Thoracic aorta (tissue), 2 donors: ENCODE results near the gene SLC5A5. TPM values are rescaled to one million over a fixed set of nuclear protein-coding genes. Genes with fewer than 3 reads are reported as not detected.

Source experiments
- ATAC-seq: fragments of 150-250 bp; one replicate; pipeline ENCODE4 v1.8.0; 2017; ENCODE audit warnings: low read depth; ENCODE audit not compliant: insufficient number of reproducible peaks, low FRiP score
- DNase-seq: peaks from one replicate; pipeline ENCODE4 v3.0.0-alpha.2; 2020; ENCODE audit warnings: low spot score
- H3K27ac ChIP-seq, 2 donors: fragments of 200-600 bp; sonication (generic); 1 replicate in 1 of 2; 2 replicates in 1 of 2; pipeline ENCODE4 v1.5.1; 2016; ENCODE audit warnings: mild to moderate bottlenecking in 2 of 2, moderate library complexity in 2 of 2
- H3K27me3 ChIP-seq: fragments of 200-600 bp; sonication (generic); replicated peaks from 2 replicates; pipeline ENCODE4 v1.6.0; 2016; ENCODE audit warnings: mild to moderate bottlenecking; ENCODE audit not compliant: insufficient read depth
- H3K36me3 ChIP-seq: fragments of 200-600 bp; sonication (generic); one replicate; pipeline ENCODE4 v1.5.1; 2016
- H3K4me1 ChIP-seq, 2 donors: fragments of 200-600 bp; sonication (generic); 1 replicate in 1 of 2; 2 replicates in 1 of 2; pipeline versions ENCODE4 v1.5.1 to v1.6.0; 2016; ENCODE audit warnings: low read depth in 2 of 2, mild to moderate bottlenecking in 1 of 2; ENCODE audit not compliant: control insufficient read depth in 1 of 2
- H3K4me3 ChIP-seq: fragments of 200-600 bp; sonication (generic); 2 replicates; pipeline ENCODE4 v1.5.1; 2016; ENCODE audit warnings: mild to moderate bottlenecking
- H3K9me3 ChIP-seq: fragments of 200-600 bp; sonication (generic); 2 replicates; pipeline ENCODE4 v1.5.1; 2016
- CTCF ChIP-seq: fragments of 200-600 bp; sonication (generic); IDR thresholded peaks from one replicate; pipeline ENCODE4 v1.5.1; 2019; ENCODE audit warnings: antibody characterized with exemption
- total RNA-seq, 2 donors: library from RNA; depleted of rRNA; stranded (reverse); fragments of >200 nt; gene quantifications; one replicate each; pipeline versions ENCODE4 v1.1.0 to v1.2.3, GENCODE V29; 2016

SLC5A5 gene
- total RNA-seq, 2 donors from 2014 or later, result not detected

GRCh38 chr19:17859533-17860330 lies 12.0 kb upstream of the SLC5A5 start, which contains the start of gene RPL18A:
Gene RPL18A (plus strand): TSS chr19:17859910. CDS start chr19:17859957, 47 bp downstream.
- peak; percentile 100 for ATAC-seq
- DNase-seq, result peak; percentile 97
- Histone ChIP-seq H3K27me3 (no peaks in the 10 kb centered on the region), H3K9me3 (no peaks in the 10 kb centered on the region), H3K36me3 (peaks cover 34% of the 10 kb centered on the region), H3K4me3 (peak within 1 kb of the TSS; percentile 96), H3K27ac (peak within 1 kb of the TSS; percentile 71 to 77), H3K4me1 (peaks cover 11 to 23% of the 10 kb centered on the region in 2 donors)
- TF ChIP-seq CTCF, result peak; percentile 68

GRCh38 chr19:17860331-17860992 lies 11.3 kb upstream of the SLC5A5 start:
- peaks cover 34% of the 10 kb centered on the region for H3K36me3 ChIP-seq
- DNase-seq (no peak), ATAC-seq (no peak)
- no peaks in the 10 kb centered on the region for H3K27me3 ChIP-seq
- peak overlapping the region; percentile 71 to 77 for H3K27ac ChIP-seq
- H3K9me3 ChIP-seq, result no peaks in the 10 kb centered on the region
- no peak for TF ChIP-seq CTCF
- peaks cover 11 to 23% of the 10 kb centered on the region in 2 donors for H3K4me1 ChIP-seq
- peak overlapping the region; percentile 96 for H3K4me3 ChIP-seq

- TF ChIP-seq CTCF, result no peak
- DNase-seq, result no peak
- ATAC-seq, result no peak
- no peaks in the 10 kb centered on the region for H3K27me3 ChIP-seq
- peaks cover 11 to 23% of the 10 kb centered on the region in 2 donors for H3K4me1 ChIP-seq
- peaks cover 34% of the 10 kb centered on the region for H3K36me3 ChIP-seq
- H3K4me3 ChIP-seq, result peak overlapping the region; percentile 96
- H3K9me3 ChIP-seq, result no peaks in the 10 kb centered on the region
- no peak overlapping the region for H3K27ac ChIP-seq
These were observed 10.8 kb upstream of the SLC5A5 start for GRCh38 chr19:17860993-17861360.

- peaks cover 11 to 23% of the 10 kb centered on the region in 2 donors for H3K4me1 ChIP-seq
- no peak for ATAC-seq
- no peaks in the 10 kb centered on the region for H3K9me3 ChIP-seq
- H3K27me3 ChIP-seq, result no peaks in the 10 kb centered on the region
- no peak for DNase-seq
- H3K36me3 ChIP-seq, result peaks cover 34% of the 10 kb centered on the region
- H3K4me3 ChIP-seq, result peak overlapping the region; percentile 96
- no peak overlapping the region for H3K27ac ChIP-seq
- no peak for TF ChIP-seq CTCF
These were observed 10.0 kb upstream of the SLC5A5 start for GRCh38 chr19:17861542-17862402.
